Ecto neural progenitor cell (in vitro differentiated cells): Measurements from ENCODE around the gene KLF5.
"Not testable (repeated sequence)": the region's sequence is repeated elsewhere in the genome, so short reads cannot be mapped to it uniquely, and the experiment has no call there.

ENCODE experiments used
- DNase-seq: peaks from one replicate; pipeline ENCODE4 v3.0.0-alpha.2; 2018; ENCODE audit warnings: low spot score

The KLF5 gene

GRCh38 chr13:73088332-73088935 lies 29.6 kb downstream of the KLF5 start:
- DNase-seq, result no peak

- DNase-seq, result no peak
These were observed 30.4 kb downstream of the KLF5 start for GRCh38 chr13:73089213-73089612.

- DNase-seq, result no peak
These were observed 31.5 kb downstream of the KLF5 start for GRCh38 chr13:73090116-73090822.

- DNase-seq, result no peak
These were observed 32.0 kb downstream of the KLF5 start for GRCh38 chr13:73090823-73091187.

GRCh38 chr13:73092829-73093228 lies 34.0 kb downstream of the KLF5 start:
- DNase-seq, result no peak

GRCh38 chr13:73096173-73096572 lies 37.4 kb downstream of the KLF5 start:
- no peak for DNase-seq

- no peak for DNase-seq
These were observed 37.8 kb downstream of the KLF5 start for GRCh38 chr13:73096638-73097037.

GRCh38 chr13:73100781-73101180 lies 42.0 kb downstream of the KLF5 start:
- DNase-seq, result not testable (repeated sequence)

- no peak for DNase-seq
These were observed 42.7 kb downstream of the KLF5 start for GRCh38 chr13:73101351-73102007.

- no peak for DNase-seq
These were observed 44.4 kb downstream of the KLF5 start for GRCh38 chr13:73103238-73103637.

- no peak for DNase-seq
These were observed 47.8 kb downstream of the KLF5 start for GRCh38 chr13:73106513-73107178.

- DNase-seq, result no peak
These were observed 48.7 kb downstream of the KLF5 start for GRCh38 chr13:73107481-73107880.

GRCh38 chr13:73107970-73108369 lies 49.2 kb downstream of the KLF5 start:
- DNase-seq, result no peak

GRCh38 chr13:73109288-73109899 lies 50.6 kb downstream of the KLF5 start:
- no peak for DNase-seq

- no peak for DNase-seq
These were observed 51.2 kb downstream of the KLF5 start for GRCh38 chr13:73109969-73110368.

GRCh38 chr13:73110814-73111213 lies 52.0 kb downstream of the KLF5 start:
- DNase-seq, result no peak

GRCh38 chr13:73111331-73111730 lies 52.5 kb downstream of the KLF5 start:
- DNase-seq, result no peak

- no peak for DNase-seq
These were observed 60.8 kb downstream of the KLF5 start for GRCh38 chr13:73119612-73120011.
